Stimulated activated CD4-positive, alpha-beta T cell treated with anti-CD3 and anti-CD28 coated beads, Interleukin-15, amount 100 ng/mL, for 1 hour (primary cell): Measurements from ENCODE around the gene PAK4.

Experiments
- DNase-seq, 2 donors: peaks; one replicate each; pipeline ENCODE4 v3.0.0-alpha.2; 2020; ENCODE audit warnings: low read depth in 1 of 2, low spot score in 1 of 2

PAK4 gene

DNA sequence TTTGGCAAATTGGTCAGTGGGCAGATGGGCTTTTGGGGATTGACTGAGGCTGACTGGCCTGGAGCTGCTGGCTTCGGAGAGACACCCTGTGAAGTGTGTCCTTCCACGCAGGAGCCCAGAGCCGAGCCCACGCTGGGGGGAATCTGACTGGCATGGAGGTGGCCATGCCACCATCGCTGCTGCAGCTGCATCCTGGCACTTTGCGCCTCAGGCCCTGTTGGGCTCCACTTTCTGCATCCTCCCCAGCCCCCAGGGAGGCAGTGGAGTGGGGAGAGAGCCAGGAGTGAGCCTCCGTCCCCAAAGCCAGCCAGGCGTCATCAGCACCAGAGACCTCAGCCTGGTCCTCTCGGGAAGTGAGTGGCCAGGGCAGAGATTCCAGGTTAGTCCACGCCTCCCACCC is 54.2 kb downstream of the PAK4 start:
- DNase-seq: no peak

DNA sequence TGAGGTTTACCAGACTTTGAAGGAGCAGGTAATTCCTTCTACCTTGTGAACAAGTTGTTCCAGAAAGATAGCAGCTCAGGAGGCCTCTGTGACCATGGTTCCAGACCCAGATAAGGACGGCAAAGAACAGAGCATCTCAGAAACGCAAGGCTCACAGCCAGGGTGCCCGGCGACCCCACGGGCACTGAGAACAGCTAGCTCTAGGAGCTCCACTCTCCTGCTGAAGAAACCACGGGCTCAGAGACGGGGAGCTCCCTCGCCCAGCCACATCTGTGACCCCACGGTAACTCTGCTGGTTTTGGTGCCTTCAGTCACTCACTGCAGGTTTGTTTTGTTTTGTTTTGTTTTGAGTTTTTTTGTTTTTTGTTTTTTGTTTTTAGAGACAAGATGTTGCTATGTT is 55.2 kb downstream of the PAK4 start:
- DNase-seq: no peak

DNA sequence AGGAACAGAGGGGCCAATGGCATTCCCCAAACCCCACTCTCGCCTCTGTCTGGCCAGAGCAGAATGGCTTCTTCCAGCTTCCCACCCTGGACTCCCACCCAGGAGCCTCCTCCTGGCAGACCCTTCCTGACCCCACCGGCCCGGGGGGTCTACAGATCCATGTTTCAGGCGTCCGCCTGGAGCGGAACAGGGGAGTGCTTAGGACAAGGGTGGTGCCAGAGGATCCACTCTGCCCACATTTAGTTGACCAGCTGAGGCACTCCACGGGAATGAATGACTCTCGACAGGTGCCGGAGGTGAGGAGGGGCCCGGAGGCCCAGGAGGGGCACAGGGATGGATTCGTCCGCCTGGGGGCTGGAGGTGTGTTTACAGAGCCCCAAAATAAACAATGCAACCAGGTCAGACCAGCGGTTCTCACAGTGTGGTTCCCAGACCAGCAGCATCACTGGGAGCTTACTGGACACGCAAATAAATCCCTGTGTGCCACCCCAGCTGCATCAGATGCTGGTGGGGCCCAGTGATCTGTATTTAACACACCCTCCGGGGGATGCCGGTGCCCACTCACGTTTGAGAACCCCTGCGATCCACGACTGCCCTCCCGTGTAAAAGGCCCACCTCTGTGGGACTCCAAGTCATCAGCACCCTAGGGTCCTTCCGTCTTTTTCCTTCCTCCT is 56.1 kb downstream of the PAK4 start:
- DNase-seq: no peak

DNA sequence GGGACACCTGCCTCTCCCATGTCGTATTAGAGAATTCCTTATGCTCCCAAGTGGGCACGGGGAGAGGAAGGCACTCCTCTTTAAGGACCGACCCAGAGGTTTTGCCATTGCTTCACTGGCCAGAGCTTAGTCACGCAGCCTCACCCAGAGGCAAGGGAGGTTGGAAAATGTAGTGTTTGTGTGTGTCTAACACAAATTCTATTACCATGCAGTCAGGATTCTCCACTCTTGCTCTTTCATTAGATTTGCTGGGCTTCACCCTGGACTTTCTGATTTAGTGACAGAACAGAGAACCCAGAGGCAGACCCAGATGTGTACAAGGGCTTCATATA is 56.6 kb downstream of the PAK4 start:
- DNase-seq: no peak

DNA sequence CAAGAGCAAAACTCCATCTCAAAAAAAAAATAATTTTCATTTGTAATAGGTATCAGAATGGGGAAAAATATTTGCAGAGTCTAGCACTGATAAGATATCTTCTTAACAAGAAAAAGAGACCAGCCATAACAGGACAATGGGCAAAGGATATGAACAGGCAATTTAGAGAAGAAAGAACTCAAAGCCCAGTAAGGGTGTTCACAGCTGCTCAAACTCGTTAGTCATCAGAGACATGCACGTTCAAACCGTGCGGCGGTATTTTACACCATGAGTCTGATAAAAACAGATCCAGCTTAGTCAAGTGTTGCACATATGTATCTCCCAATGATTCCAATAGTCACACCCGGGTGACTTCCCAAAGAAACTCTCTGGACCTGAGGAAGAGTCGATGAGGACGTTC is 57.5 kb downstream of the PAK4 start:
- DNase-seq: no peak

DNA sequence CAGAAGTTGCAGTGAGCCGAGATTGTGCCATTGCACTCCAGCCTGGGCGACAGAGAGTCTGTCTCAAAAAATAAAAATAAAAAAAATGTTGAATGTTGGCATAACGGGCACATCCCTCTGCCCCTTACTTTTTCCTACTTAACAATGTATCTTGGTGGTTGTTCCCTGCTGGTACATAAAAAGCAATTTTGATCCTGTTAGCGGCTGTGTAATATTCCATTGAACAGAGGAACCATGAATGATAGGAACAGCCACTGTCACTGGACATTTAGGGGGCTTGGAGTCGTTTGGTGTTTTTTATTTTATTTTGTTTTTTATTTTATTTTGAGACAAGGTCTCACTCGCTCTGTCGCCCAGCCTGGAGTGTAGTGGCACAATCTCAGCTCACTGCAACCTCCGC is 60.8 kb downstream of the PAK4 start:
- DNase-seq: no peak

DNA sequence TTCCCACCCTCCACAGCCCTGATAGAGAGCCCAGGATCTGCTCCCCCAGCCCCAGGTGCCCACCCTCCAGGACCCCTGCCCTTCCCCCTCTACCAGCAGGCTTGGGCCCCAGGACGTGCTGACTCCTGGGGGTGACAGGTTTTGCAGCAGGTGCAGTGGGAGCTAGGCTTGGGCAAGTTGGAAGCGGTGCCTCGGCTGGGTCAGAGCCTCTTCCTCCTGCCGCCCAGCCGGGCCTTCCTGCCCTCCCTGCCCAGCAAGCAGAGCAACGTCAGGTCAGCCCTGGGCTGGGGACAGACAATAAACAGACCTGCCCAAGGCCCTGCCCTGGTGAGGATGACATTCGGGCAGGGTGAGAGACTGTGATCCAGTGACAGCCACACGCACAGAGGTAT is 62.0 kb downstream of the PAK4 start:
- DNase-seq: no peak

DNA sequence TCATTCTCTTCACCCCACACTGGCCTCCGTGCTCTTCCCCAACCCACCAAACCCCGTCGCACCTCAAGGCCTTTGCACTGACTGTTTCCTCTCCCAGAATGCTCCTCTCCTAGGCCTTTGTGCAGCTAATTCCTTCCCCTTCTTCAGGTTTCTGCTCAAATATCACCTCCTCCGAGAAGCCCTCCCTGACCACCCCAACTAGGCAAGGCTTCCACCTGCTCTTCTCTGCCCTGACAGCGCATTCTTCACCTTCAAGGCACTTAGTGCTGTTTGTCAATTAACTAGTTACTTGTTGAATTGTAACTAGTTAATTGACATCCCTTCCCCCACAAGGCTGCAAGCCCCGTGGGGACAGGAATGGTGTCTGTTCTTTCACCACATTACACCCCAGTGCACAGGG is 63.4 kb downstream of the PAK4 start:
- no peak for DNase-seq

DNA sequence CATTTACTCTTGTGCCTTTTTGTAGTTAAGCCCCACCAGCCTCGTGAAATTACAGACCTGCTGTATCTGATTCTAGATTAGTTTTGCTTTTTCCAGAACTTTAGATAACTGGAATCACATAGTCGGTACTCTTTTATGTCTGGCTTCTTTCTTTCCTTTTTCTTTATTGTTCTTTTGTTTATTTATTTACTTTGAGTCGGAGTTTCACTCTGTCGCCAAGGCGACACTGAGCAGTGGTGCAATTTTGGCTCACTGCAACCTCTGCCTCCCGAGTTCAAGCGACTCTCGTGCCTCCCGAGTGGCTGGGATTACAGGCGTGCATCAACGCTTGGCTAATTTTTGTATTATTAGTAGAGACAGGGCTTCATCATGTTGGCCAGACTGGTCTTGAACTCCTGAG is 65.2 kb downstream of the PAK4 start:
- DNase-seq: no peak

DNA sequence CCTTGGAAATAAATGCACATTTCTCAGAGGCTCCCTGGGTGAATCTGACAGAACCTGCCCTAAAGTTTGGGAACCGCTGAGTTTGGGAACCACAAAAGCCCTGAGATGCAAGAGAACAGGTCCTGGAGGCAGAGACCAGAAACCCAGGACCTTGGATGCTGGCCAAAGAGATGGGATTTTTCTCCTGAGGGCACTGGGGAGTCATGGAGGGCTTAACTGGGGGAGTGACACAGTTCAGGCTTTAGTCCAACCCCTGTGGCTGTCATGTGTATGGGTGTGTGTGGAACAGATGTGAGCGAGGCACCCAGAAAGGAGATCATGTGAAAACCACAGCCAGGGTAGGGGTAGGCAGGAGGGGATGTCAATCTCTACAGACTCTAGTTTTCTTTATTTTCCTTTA is 67.3 kb downstream of the PAK4 start:
- no peak for DNase-seq

DNA sequence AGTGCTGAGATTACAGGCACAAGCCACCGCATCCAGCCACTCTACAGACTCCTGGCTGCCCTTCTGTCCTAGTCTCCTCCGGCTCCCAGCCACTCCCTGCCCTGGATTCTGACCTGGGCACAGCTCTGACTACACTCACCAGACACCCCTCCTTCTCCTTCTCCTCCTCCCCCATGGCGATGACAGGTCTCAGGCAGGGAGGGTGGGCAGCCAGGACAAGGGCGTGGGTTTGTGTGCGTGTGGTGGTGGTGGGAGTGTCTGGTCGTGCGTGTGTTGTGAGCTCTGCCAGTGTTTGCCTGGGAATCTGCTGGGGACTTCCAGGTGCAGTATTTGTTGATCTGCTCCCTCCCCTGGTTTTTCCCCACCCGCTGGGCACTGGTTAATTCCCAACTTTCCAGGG is 68.2 kb downstream of the PAK4 start:
- DNase-seq: no peak

DNA sequence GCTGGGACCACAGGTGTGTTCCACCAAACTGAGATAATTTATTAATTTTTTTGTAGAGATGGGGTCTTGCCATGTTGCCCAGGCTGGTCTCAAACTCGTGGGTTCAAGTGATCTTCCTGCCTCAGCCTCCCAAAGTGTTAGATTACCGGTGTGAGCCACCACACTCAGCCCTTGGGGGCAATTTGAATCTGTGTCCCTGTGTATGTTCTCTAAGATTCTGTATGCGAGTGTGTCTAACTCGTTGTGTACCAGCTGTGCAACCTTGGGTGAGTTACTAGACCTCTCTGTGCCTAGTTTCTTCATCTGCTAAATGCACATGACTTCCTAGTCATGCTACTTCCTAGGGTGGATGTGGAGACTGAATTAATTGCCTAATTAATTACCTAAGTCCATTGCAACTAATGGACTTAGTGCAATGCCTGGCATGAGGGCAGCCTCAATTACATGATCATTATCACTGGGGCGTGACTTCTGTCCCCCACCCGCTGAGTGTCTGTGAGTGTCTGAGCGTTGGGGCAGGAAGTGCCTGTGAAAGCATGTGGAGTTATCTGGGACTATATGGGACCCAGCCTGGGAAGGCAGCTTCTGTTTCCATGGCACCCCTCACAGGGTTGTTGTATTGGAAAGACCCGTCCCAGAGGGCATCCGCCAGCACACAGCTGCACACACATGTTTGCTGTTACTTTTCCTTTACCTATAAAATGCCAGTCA is 69.4 kb downstream of the PAK4 start:
- no peak for DNase-seq

DNA sequence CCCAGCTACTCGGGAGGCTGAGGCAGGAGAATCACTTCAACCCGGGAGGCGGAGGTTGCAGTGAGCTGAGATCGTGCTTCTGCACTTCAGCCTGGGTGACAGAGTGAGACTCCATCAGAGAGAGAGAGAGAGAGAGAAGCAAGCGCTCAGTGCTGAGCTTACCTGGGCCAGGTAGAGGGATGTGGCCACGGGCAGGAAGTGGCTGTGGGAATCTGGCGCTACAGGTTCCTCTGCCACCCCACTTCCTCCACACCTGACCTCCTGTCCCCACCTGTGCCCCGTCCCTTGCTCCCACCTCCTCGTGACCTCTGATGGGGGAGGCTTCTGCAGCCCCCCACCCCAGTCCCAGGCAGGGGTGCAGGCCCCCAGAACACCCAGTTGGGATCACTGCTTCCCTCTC is 70.2 kb downstream of the PAK4 start:
- DNase-seq: no peak

DNA sequence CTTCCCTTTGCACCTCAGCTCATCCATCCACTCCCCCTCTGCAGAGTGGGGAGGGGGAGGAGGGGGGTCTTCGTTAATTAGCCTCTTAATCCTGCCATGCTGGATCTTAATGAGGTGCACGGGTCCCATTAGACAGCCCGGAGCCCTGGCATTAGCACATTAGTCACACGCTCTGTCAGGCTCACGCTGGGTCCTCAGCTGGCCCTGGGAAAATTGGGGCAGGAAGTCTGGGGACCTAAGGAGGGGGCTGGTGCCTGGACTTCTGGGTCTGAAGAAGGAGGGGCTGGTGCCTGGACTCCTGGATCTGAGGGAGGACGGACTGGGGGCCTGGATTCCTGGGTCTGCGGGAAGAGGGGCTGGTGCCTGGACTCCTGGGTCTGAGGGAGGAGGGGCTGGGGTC is 70.7 kb downstream of the PAK4 start:
- DNase-seq: no peak

DNA sequence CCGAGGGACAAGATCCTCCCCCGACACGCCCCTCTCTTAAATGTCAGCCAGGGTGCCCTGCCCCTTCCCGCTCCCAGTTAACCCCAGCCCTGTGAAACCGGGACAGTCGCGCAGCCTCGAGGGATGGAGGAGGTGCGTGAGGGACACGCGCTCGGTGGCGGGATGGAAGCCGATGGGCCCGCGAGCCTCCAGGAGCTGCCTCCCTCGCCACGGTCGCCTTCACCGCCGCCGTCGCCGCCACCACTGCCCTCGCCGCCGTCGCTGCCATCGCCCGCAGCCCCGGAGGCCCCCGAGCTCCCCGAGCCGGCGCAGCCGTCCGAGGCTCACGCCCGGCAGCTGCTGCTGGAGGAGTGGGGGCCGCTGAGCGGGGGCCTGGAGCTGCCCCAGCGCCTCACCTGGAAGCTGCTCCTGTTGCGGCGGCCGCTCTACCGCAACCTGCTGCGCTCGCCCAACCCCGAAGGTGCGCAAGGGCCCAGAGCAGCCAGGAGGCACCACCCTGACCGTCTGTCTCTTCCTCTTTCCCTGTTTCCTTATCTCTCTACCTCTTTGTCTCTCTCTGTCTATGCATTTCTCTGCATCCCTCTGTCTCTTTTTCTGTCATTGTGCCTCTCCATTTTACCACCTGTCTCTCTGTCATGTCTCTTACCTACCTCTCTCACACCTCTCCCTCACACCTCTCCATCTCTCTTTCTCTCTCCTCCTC is 71.4 kb downstream of the PAK4 start, which contains the start of gene NCCRP1:
Gene NCCRP1 (plus strand): TSS at position 105 of the 703 bp plus-strand sequence. CDS start 19 bp downstream, at position 124.
- no peak for DNase-seq

DNA sequence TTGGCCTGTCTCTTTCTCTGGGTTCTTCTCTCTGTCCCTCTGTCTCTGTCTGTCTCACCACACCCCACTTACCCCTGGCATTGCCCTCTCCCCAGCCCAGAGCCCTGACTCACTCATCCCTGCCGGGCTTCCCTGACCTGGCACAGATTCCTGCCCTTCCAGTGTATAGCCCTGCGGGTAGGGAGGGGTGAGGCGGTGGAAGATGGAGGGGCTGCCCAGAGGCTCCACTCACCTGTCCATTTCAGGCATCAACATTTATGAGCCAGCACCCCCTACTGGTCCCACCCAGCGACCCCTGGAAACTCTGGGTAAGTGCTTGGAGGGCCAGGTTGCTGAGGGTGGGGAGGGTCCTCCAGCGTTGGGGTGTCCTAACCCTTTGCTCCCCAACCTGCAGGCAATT is 72.2 kb downstream of the PAK4 start:
- DNase-seq: no peak

DNA sequence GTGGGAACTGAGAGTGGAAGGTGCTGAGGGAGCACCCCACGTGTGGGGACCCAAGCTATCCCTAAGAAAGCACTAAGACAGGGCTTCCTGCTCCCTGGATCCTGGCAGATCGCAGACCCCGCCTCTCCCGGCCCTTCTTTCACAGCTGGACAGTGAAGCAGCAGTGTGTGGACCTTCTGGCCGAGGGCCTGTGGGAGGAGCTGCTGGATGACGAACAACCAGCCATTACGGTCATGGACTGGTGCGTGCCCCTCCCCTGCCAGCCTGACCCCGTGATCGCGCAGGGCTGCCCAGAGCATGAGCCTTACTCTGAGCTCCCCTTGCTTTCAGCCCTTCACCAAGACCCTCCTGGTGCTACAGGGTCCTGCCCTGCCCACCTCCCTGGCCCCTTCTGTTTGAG is 73.4 kb downstream of the PAK4 start:
- DNase-seq: no peak

DNA sequence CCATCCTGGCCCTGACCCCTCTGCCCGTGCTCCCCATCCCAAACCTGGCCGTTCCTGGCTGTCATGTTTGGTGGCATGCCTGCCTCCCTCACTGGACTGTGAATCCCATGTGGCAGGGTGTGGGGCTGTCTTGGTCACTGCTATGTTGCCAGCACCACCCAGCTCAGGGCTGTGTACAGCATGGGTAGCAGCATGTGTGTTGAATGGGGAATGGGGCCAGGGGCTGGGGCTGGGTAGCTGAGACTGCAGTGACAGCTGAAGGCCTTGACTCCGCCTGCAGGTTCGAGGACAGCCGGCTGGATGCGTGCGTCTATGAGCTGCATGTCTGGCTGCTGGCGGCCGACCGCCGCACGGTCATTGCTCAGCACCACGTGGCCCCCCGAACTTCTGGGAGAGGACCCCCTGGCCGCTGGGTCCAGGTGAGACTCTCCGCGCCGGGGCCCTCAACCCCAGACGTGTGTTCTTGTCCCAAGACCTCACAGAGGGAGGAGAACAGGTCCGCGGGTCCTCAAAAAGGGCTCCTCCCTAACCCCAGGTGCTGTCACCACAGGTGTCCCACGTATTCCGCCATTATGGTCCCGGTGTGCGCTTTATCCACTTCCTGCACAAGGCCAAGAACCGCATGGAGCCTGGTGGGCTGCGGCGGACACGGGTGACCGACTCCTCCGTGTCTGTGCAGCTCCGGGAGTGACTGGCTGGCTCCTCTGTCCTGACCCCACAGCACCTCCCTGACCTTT is 74.6 kb downstream of the PAK4 start:
- DNase-seq: no peak

DNA sequence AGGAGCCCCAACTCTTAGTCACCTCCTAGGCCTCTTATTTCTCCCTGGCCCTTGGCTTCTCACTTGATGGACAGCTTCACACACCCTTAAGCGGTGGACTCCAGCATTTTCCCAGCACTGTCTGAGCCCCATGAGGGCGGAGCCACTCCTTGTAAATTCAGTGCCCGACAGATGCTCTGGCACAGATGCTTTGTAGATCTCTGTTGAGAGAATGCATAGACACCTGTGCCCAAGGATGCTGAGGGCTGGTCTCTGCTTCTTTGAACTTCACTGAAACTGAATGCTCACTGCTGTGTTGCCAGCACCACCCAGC is 75.2 kb downstream of the PAK4 start:
- no peak for DNase-seq

DNA sequence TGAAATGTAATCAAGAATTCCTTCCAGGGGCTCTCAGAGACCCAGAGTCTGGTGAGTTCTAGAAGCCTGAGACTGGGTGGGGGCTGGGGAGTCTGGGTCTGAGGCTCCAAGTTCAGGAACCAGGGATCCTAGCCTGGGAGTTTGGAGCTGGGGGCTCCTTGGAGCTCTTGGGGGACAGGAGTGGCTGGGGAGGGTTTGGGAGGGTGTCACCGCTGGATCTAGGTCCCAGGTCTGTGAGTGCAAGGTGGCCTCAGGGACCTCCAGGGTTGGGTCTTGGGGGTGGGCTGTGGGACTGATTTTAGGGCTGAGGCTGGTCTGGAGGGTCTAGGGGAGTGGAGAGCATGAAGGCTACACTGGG is 77.4 kb downstream of the PAK4 start:
- no peak for DNase-seq

DNA sequence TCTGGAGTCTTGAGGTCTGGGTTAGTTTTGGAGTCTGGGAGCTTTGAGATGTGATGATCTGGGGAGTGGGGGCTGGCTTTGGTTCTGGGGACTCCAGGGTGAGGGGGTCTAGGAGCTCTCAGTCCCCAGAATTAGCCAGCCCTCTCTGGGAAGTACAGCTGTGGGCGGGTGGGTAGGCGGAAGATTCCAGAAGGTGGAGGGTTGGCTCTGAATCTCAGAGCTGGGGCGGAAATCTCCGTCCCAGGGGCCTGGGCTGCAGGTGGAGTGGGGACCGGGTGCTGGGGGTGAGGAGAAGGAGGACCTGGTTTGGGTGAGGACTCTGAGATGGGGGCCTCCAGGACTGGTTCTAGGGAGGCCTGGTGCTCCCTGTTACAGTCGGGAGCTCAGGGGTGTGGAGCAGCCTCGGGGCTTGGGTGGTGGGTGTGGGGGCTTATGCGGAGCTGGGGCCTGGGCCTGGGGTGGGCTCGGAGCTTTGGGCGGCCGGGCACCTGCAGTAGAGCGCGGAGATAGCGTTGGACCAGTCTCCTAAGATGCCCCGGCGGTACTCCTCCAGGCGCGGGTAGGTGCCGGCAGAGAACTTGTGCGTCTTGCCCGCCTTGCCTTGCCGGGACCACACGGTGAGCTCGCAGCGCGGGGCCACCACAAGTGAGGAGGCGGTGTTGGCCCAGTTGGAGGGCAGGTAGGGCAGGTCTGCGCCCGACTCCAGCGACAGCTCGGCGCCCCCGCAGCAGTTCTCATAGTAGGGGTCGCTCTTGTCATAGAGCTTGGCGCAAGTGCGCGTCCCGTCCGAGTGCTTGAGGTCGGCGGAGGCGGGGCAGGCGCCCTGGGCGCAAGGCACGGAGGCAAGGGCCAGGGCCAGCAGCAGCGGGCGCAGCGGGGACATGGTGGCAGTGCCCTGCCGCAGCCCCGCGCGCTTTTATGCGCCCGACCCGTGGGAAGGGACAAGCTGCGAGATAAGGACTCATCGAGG is 78.1 kb downstream of the PAK4 start, which contains the start of gene SYCN:
Gene SYCN (minus strand): TSS at position 892 of the 970 bp plus-strand sequence. CDS start 9 bp downstream, at position 883.
- DNase-seq: no peak
